Vagina (tissue), 2 donors: ENCODE results near the gene OR6C68. TPM values are rescaled to one million over a fixed set of nuclear protein-coding genes. Genes with fewer than 3 reads are reported as not detected.

Experiments used
- DNase-seq, 2 donors: peaks; one replicate each; pipeline ENCODE4 v3.0.0-alpha.2; 2017; ENCODE audit errors: extremely low spot score in 2 of 2
- H3K27ac ChIP-seq: fragments of 200-600 bp; sonication (generic); one replicate; pipeline ENCODE4 v1.5.1; 2019
- H3K27me3 ChIP-seq: fragments of 200-600 bp; sonication (generic); one replicate; pipeline ENCODE4 v1.5.1; 2019
- H3K36me3 ChIP-seq, 2 donors: fragments of 200-600 bp; sonication (generic); one replicate each; pipeline ENCODE4 v1.5.1; 2017 to 2019
- H3K4me1 ChIP-seq: fragments of 200-600 bp; sonication (generic); one replicate; pipeline ENCODE4 v1.5.1; 2019
- H3K4me3 ChIP-seq, 2 donors: fragments of 200-600 bp; sonication (generic); 1 replicate in 1 of 2; 2 replicates in 1 of 2; pipeline ENCODE4 v1.5.1; 2016 to 2019
- H3K9me3 ChIP-seq: fragments of 200-600 bp; sonication (generic); one replicate; pipeline ENCODE4 v1.5.1; 2019
- CTCF ChIP-seq, 3 experiments: fragments of 450-650 bp in 2 of 3; fragments of 200-600 bp in 1 of 3; sonication (generic) in 1 of 3; IDR thresholded peaks; one replicate each; pipeline ENCODE4 v1.5.1; 2017 to 2019; ENCODE audit warnings: antibody characterized with exemption in 3 of 3, mild to moderate bottlenecking in 2 of 3, moderate library complexity in 2 of 3
- POLR2A ChIP-seq, 2 donors: fragments of 450-650 bp; IDR thresholded peaks; one replicate each; pipeline ENCODE4 v1.6.1; 2017; ENCODE audit warnings: antibody characterized with exemption in 2 of 2, mild to moderate bottlenecking in 2 of 2, moderate library complexity in 2 of 2
- POLR2AphosphoS5 ChIP-seq, 2 donors: sonication (generic); formaldehyde crosslinking; IDR thresholded peaks; one replicate each; pipeline ENCODE4 v1.9.0; 2017; ENCODE audit warnings: antibody characterized with exemption in 2 of 2, mild to moderate bottlenecking in 2 of 2, low read depth in 1 of 2; ENCODE audit not compliant: insufficient read depth in 1 of 2
- intact Hi-C: fragments of 100-400 bp; cut with DNase I; formaldehyde crosslinking; loops from one replicate; pipeline ENCODE4 v1.15.1; 2023
- total RNA-seq: library from RNA; depleted of rRNA; stranded (reverse); fragments of >200 nt; gene quantifications from one replicate; pipeline ENCODE4 v1.2.3, GENCODE V29; 2016

OR6C68 gene
- total RNA-seq, 1 donor from 2014 or later: not detected

GRCh38 chr12:55516391-55516790 lies 24.2 kb downstream of the OR6C68 start:
- intact Hi-C loops: no loop called here
- no peak overlapping the region for H3K27ac ChIP-seq
- H3K4me1 ChIP-seq: no peaks in the 10 kb centered on the region
- H3K9me3 ChIP-seq: no peaks in the 10 kb centered on the region
- H3K27me3 ChIP-seq: no peaks in the 10 kb centered on the region
- H3K36me3 ChIP-seq: no peaks in the 10 kb centered on the region
- TF ChIP-seq CTCF (IDR thresholded peaks at IDR 0.05) (no peak), POLR2AphosphoS5 (IDR thresholded peaks at IDR 0.05; ENCODE audit: insufficient read depth in 1 of 2, low read depth in 1 of 2) (no peak), POLR2A (IDR thresholded peaks at IDR 0.05) (no peak)
- H3K4me3 ChIP-seq: no peak overlapping the region
- DNase-seq: no peak

Other genes starting within 250 kb of the OR6C68 start
- not detected for gene OR6C74, start 247.8 kb upstream of the OR6C68 start, total RNA-seq
- not detected for gene OR6C6, start 195.8 kb upstream of the OR6C68 start, total RNA-seq
- gene OR6C1, start 178.0 kb upstream of the OR6C68 start, total RNA-seq: not detected
- gene OR6C3, start 161.6 kb upstream of the OR6C68 start, total RNA-seq: not detected
- gene OR6C75, start 129.4 kb upstream of the OR6C68 start, total RNA-seq: not detected
- not detected for gene OR6C65, start 91.8 kb upstream of the OR6C68 start, total RNA-seq
- not detected for gene OR6C76, start 66.1 kb upstream of the OR6C68 start, total RNA-seq
- gene OR6C2, start 48.3 kb upstream of the OR6C68 start, total RNA-seq: not detected
- gene OR6C70, start 22.2 kb upstream of the OR6C68 start, total RNA-seq: not detected
- gene OR6C4, start 57.2 kb downstream of the OR6C68 start, total RNA-seq: not detected
- gene OR2AP1, start 80.1 kb downstream of the OR6C68 start, total RNA-seq: not detected
- gene OR10P1, start 144.5 kb downstream of the OR6C68 start, total RNA-seq: not detected
- gene ITGA7, start 215.5 kb downstream of the OR6C68 start, total RNA-seq: 23.6 TPM
- gene BLOC1S1, start 223.7 kb downstream of the OR6C68 start, total RNA-seq: 173 TPM
- gene RDH5, start 228.0 kb downstream of the OR6C68 start, total RNA-seq: 10.6 TPM
- 568 TPM for gene CD63, start 236.6 kb downstream of the OR6C68 start, total RNA-seq